ENCODE data around the gene RER1.
A peak's percentile ranks its signal among the peaks of the same experiment; 100 is the strongest.

RER1 gene

DNA sequence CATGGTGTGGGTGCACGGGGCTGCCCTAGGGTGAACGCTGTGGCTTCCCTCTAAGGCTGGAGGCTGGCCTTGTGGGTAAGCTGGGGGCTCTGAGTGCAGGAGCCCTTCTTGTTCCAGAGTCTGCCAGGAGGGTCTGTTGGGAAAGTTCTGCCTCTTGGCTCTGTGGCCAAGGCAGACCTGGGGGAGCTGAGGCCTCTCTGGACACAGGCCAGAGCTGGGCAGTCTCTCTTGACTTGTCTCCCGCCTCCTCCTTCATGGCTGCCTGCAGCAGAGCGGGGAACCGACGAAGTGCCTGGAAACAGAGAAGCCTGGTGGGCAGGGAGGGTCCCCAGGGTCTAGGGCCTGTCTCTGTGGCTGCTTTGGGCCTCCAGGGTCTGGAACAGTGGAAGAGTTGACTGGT is 51.0 kb downstream of the RER1 start:
- no peak for DNase-seq (ENCODE audit: low read depth in 1 of 2, low spot score in 1 of 2)

DNA sequence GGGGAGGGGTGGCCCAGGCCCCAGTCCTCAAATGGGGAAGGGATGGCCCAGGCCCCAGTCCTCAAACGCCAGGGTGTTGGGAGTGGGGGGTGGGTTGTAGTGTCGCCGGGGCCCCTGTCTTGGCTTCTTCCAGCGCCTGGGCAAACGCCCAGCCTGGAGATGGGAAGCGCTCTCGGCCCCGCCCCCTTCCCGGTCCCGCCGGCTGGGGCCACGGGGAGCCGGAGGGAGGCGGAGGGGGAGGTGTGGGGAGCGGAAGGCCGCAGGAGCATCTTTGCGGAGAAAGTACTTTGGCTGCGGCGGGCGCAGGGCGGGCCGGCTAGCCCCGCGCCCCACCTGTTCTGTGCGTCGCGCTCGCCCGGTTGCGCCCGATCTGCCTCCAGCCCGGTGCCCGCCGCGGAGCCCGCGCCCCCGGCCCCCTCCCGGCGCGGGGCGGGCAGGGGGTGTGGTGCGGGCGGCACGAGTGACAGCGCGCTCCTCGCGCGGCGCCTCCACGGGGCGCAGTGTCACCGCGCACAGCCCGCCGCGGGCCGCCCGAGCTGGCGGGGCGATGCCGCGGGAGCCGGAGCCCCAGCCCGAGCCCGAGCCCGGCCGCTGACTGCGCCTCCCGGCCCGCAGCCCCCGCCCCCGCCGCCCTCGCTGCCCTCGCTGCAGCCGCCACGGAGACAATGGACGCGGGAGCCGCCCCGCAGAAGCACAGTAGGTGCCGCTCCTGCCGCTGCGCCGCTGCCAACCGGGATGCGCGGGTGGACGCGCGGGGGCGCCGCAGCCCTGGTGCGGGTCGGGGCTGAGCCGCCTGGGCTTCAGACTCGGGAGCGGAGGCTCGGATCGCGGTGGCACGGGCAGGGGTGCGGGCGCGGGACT is 51.9 kb downstream of the RER1 start:
- DNase-seq (ENCODE audit: low read depth in 1 of 2, low spot score in 1 of 2) = peak in 1 of 2 donors; percentile 9

- DNase-seq (ENCODE audit: low read depth in 1 of 2, low spot score in 1 of 2) = no peak
These were observed 52.5 kb downstream of the RER1 start for GRCh38 chr1:2444138-2444591.

DNA sequence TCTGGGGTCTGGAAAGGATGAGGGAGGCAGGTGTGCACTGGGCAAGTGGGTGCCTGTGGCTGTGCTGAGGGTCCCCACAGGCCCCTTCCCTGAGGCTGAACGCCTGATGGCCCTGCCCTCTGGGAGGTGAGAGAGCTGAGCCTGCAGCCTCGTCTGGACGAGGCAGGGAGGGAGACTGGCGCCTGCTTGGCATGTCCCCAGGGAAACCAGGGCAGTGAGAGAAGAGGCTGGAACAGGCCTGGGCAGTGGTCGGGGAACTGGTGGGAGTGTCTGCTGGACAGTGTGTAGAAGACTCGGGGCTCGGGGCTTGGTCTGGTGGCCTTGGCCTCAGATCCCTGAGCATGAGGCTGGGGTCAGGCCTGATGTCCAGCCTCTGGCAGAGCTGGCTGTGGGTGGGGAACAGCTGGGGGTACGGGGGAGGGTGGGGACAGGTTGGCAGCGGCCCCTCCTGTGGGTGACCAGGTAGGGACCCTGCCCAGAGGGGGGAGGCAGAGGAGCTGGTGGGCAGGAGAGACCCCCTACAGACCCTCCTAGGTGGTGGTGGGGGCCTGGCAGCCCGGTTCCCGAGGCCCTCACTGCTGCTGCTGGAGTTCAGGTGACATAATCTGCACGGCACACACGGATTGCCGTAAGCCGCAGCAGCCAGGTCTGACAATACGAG is 53.7 kb downstream of the RER1 start:
- DNase-seq (ENCODE audit: low read depth in 1 of 2, low spot score in 1 of 2) = no peak

DNA sequence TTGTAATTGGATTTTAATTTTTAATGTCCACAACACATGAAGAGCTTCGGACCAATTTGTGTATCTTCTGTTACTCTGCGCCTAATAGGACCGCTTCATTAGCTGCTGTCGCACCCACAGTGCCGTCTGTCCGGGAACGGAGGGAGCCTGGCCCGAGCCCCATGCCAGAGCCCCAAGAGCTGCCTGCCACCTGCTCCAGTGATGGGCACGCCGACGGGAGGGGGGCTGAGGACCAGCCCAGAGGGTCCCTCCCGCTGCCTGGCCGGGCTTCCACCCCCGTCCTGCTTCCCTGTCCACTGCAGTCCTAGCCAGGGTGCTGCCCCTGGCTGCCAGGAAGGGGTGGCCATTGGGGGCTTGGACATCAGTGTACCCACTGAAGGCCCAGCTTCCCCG is 54.2 kb downstream of the RER1 start:
- no peak for DNase-seq (ENCODE audit: low read depth in 1 of 2, low spot score in 1 of 2)

GRCh38 chr1:2446394-2446793 is 54.8 kb downstream of the RER1 start:
- no peak for DNase-seq (ENCODE audit: low read depth in 1 of 2, low spot score in 1 of 2)

DNA sequence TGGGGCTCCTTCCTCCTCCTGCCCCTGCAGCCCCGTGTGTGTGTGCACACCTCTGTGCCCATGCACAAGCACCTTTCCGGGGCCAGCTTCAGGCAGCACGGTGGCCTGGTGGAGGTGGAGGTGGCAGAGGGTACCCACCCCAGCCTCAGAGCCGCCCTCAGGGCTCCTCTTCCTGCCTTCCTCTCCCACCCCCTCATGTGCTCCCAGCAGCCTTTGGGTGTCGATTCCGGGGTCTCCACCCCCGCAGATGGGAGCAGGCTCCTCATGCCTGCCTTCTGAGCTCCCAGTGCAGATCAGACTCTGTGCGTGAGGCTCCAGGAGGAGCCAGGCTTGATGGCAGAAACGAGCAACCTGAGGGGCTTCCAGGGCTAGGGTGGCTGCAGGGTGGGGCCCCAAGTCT is 55.2 kb downstream of the RER1 start:
- DNase-seq (ENCODE audit: low read depth in 1 of 2, low spot score in 1 of 2) = no peak

GRCh38 chr1:2447276-2448097 is 55.8 kb downstream of the RER1 start:
- no peak for DNase-seq (ENCODE audit: low read depth in 1 of 2, low spot score in 1 of 2)

- no peak for DNase-seq (ENCODE audit: low read depth in 1 of 2, low spot score in 1 of 2)
These were observed 56.4 kb downstream of the RER1 start for GRCh38 chr1:2448098-2448445.

GRCh38 chr1:2449636-2450454 is 58.2 kb downstream of the RER1 start:
- DNase-seq (ENCODE audit: low read depth in 1 of 2, low spot score in 1 of 2) = no peak

GRCh38 chr1:2451741-2452140 is 60.1 kb downstream of the RER1 start:
- DNase-seq (ENCODE audit: low read depth in 1 of 2, low spot score in 1 of 2) = no peak

- DNase-seq (ENCODE audit: low read depth in 1 of 2, low spot score in 1 of 2) = no peak
These were observed 60.7 kb downstream of the RER1 start for GRCh38 chr1:2452201-2452931.

GRCh38 chr1:2452932-2453315 is 61.3 kb downstream of the RER1 start:
- no peak for DNase-seq (ENCODE audit: low read depth in 1 of 2, low spot score in 1 of 2)

DNA sequence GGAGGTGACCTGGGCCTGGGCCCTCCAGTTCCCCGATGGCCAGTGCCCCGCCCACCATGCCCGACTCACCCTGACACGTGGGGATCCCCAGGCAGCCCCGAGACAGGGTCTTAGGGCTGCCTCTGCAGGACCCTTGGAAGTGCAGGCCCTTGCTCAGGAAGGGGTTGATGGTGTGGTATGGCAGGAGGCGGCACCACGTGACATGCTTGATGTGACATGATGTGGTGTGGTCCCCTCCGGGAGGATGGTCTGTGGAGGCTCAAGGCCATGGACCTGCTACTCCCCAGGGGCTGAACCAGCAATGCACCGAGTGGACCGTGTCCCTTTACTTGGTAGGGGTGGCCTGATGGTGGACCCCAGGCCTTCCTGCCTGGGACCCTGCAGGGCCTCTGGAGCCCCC is 62.6 kb downstream of the RER1 start:
- no peak for DNase-seq (ENCODE audit: low read depth in 1 of 2, low spot score in 1 of 2)

All from activated T-helper 1 cell treated with anti-CD3 and anti-CD28 coated beads, Interleukin-2, amount 50 U/mL, for 16 hours (primary cell).